ENCODE data around the gene HCAR3.

HCAR3 gene

DNA sequence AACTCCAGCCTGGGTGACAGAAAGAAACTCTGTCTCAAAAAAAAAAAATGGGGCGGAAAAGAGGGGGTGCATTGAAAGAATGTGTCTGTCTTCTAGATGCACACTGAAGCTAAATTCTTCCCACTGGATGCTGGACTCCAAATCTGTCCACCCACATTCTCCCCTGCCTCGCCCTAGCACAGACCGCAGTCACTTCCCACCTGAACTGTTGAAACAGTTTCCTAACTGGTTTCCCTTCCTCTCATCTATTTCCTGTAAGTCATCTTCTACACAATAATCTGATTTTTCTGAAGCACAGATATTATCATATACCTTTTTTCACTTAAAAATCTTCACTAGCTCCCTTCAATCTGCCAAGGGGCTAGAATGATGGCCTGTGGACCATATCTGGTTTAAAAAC, 15.6 kb upstream of the HCAR3 start:
- peaks cover 7% of the 10 kb centered on the region for H3K27me3 ChIP-seq (ENCODE audit: insufficient read depth, poor library complexity, severe bottlenecking)
- no peak for DNase-seq (ENCODE audit: low read depth in 1 of 2, low spot score in 1 of 2)
- TF ChIP-seq POLR2AphosphoS5 (IDR thresholded peaks at IDR 0.05; ENCODE audit: low read depth) (no peak), GABPA (IDR thresholded peaks at IDR 0.05; ENCODE audit: low read depth) (no peak), SPI1 (IDR thresholded peaks at IDR 0.05; ENCODE audit: borderline replicate concordance, low read depth) (no peak)
- TF ChIP-seq, protein P1, sequence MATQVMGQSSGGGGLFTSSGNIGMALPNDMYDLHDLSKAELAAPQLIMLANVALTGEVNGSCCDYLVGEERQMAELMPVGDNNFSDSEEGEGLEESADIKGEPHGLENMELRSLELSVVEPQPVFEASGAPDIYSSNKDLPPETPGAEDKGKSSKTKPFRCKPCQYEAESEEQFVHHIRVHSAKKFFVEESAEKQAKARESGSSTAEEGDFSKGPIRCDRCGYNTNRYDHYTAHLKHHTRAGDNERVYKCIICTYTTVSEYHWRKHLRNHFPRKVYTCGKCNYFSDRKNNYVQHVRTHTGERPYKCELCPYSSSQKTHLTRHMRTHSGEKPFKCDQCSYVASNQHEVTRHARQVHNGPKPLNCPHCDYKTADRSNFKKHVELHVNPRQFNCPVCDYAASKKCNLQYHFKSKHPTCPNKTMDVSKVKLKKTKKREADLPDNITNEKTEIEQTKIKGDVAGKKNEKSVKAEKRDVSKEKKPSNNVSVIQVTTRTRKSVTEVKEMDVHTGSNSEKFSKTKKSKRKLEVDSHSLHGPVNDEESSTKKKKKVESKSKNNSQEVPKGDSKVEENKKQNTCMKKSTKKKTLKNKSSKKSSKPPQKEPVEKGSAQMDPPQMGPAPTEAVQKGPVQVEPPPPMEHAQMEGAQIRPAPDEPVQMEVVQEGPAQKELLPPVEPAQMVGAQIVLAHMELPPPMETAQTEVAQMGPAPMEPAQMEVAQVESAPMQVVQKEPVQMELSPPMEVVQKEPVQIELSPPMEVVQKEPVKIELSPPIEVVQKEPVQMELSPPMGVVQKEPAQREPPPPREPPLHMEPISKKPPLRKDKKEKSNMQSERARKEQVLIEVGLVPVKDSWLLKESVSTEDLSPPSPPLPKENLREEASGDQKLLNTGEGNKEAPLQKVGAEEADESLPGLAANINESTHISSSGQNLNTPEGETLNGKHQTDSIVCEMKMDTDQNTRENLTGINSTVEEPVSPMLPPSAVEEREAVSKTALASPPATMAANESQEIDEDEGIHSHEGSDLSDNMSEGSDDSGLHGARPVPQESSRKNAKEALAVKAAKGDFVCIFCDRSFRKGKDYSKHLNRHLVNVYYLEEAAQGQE (IDR thresholded peaks at IDR 0.05; ENCODE audit: insufficient replicate concordance, low read depth) = no peak
- TF ChIP-seq, protein P2, sequence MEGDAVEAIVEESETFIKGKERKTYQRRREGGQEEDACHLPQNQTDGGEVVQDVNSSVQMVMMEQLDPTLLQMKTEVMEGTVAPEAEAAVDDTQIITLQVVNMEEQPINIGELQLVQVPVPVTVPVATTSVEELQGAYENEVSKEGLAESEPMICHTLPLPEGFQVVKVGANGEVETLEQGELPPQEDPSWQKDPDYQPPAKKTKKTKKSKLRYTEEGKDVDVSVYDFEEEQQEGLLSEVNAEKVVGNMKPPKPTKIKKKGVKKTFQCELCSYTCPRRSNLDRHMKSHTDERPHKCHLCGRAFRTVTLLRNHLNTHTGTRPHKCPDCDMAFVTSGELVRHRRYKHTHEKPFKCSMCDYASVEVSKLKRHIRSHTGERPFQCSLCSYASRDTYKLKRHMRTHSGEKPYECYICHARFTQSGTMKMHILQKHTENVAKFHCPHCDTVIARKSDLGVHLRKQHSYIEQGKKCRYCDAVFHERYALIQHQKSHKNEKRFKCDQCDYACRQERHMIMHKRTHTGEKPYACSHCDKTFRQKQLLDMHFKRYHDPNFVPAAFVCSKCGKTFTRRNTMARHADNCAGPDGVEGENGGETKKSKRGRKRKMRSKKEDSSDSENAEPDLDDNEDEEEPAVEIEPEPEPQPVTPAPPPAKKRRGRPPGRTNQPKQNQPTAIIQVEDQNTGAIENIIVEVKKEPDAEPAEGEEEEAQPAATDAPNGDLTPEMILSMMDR (IDR thresholded peaks at IDR 0.05; ENCODE audit: insufficient read depth, low read length) = no peak
- H3K27ac ChIP-seq (replicated peaks) = no peak overlapping the region
- no peak overlapping the region for H3K4me3 ChIP-seq (replicated peaks; ENCODE audit: insufficient read depth, low read length)

DNA sequence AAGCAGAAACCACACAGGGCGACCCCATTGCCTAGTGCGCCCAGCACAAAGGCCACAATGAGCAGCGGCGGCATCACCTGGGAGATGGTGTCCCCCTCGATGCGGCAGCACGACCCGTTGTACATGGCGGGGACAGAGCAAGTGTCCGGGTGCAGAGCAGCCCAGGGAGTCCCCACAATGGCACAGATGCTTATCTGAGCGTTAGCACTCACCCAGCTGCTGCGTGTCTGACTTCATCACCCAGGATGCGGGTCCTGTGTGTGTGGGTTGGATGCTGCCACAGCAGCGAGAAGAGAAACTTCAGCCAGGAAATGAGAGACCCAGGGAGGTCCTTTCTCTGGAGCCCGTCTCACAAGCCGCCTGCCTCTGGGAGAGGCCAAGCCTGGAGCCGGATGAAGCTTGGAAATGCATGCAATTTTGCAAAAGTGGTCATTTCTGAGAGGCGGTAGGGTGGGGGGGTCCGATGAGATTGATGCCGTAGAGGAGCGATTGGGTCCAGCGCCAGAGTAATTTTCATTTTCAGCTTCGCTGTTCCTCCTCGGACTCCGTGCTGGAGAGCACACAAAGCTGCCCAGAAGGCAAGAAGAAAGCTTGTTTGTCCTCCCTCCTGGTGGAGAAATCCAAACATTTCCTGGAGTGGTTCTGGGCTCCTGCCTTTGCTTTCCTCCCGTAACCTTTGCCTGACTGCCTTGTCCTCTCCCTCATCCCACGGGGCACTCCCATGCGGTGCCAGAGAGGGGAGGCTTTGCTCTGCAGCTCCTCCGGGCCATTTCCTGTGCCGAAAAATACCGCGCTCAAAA, 13.8 kb upstream of the HCAR3 start, which contains the start of gene HCAR1:
HCAR1 (minus strand) TSS at position 630 of the 800 bp plus-strand sequence; CDS start at position 125, 505 bp downstream.
- Histone ChIP-seq H3K27me3 (ENCODE audit: insufficient read depth, poor library complexity, severe bottlenecking) (peaks cover 7% of the 10 kb centered on the region), H3K27ac (replicated peaks) (no peak within 1 kb of the TSS), H3K4me3 (replicated peaks; ENCODE audit: insufficient read depth, low read length) (no peak within 1 kb of the TSS)
- TF ChIP-seq SPI1 (IDR thresholded peaks at IDR 0.05; ENCODE audit: borderline replicate concordance, low read depth) (no peak), GABPA (IDR thresholded peaks at IDR 0.05; ENCODE audit: low read depth) (no peak), POLR2AphosphoS5 (IDR thresholded peaks at IDR 0.05; ENCODE audit: low read depth) (no peak)
- TF ChIP-seq, protein P2 (IDR thresholded peaks at IDR 0.05; ENCODE audit: insufficient read depth, low read length) = no peak
- TF ChIP-seq, protein P1 (IDR thresholded peaks at IDR 0.05; ENCODE audit: insufficient replicate concordance, low read depth) = no peak
- no peak for DNase-seq (ENCODE audit: low read depth in 1 of 2, low spot score in 1 of 2)

DNA sequence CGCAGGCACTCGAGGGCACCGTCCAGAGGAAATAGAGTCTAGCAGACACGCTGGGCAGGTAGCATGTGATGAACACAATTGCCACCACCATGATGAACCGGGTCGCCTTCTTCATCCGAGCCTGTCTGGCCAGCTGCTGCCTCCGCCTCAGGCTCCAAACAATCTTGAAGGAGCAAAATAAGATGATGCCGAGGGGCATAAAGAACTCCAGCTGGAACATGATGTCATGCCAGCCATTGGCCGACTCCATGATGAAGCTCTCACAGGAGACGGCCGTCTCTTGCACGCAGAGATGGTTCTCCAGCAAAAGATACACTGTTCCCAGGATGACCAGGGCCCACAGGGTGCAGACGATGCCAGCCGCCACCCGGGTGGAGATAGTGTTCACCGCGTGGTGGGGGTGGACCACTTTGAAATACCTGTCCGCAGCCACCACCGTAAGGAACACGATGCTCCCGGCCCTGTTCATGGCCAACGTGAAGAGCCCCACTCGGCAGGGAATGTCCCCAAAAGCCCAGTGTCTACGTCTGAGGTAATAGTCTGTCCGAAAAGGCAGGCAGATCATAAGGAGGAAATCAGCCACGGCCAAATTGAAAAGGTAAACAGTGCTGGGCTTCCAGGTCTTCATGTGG, 13.1 kb upstream of the HCAR3 start:
- Histone ChIP-seq H3K27ac (replicated peaks) (no peak overlapping the region), H3K27me3 (ENCODE audit: insufficient read depth, poor library complexity, severe bottlenecking) (peaks cover 7% of the 10 kb centered on the region), H3K4me3 (replicated peaks; ENCODE audit: insufficient read depth, low read length) (no peak overlapping the region)
- DNase-seq (ENCODE audit: low read depth in 1 of 2, low spot score in 1 of 2) = no peak
- TF ChIP-seq SPI1 (IDR thresholded peaks at IDR 0.05; ENCODE audit: borderline replicate concordance, low read depth) (no peak), POLR2AphosphoS5 (IDR thresholded peaks at IDR 0.05; ENCODE audit: low read depth) (no peak), GABPA (IDR thresholded peaks at IDR 0.05; ENCODE audit: low read depth) (no peak)
- TF ChIP-seq, protein P1 (IDR thresholded peaks at IDR 0.05; ENCODE audit: insufficient replicate concordance, low read depth) = no peak
- TF ChIP-seq, protein P2 (IDR thresholded peaks at IDR 0.05; ENCODE audit: insufficient read depth, low read length) = no peak

Measured in HL-60 (cell line).